GM12801 (cell line): ENCODE data around the gene CCDC85B.

Source experiments
- TF ChIP-seq, protein P1 (sequence below): IDR thresholded peaks from one replicate; pipeline ENCODE4 v1.5.1; 2011; ENCODE audit warnings: control low read depth; ENCODE audit not compliant: insufficient read length; ENCODE audit errors: extremely low read depth

The CCDC85B gene

DNA sequence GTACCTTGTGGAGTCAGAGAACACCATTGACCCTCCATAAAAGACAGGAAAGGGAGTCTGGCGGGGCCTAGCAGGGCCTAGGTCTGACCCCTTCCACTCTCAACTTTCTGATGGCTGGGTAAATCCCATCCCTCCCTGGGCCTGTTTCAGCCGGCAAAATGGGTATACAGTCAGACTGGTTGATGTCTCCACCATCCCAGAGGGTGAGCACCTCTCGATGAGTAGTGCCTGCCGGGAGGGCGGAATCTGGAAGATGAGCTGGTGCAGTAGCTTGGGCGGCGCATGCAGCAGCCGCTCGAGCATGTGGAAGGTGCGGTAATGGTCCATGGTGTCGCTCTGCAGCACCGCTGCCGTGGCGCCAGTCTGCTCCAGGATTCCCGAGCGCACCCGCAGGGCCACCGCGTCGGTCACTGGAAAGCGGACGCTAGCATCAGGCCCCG is 2.7 kb upstream of the CCDC85B start:
- TF ChIP-seq, protein P1, sequence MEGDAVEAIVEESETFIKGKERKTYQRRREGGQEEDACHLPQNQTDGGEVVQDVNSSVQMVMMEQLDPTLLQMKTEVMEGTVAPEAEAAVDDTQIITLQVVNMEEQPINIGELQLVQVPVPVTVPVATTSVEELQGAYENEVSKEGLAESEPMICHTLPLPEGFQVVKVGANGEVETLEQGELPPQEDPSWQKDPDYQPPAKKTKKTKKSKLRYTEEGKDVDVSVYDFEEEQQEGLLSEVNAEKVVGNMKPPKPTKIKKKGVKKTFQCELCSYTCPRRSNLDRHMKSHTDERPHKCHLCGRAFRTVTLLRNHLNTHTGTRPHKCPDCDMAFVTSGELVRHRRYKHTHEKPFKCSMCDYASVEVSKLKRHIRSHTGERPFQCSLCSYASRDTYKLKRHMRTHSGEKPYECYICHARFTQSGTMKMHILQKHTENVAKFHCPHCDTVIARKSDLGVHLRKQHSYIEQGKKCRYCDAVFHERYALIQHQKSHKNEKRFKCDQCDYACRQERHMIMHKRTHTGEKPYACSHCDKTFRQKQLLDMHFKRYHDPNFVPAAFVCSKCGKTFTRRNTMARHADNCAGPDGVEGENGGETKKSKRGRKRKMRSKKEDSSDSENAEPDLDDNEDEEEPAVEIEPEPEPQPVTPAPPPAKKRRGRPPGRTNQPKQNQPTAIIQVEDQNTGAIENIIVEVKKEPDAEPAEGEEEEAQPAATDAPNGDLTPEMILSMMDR: no peak

DNA sequence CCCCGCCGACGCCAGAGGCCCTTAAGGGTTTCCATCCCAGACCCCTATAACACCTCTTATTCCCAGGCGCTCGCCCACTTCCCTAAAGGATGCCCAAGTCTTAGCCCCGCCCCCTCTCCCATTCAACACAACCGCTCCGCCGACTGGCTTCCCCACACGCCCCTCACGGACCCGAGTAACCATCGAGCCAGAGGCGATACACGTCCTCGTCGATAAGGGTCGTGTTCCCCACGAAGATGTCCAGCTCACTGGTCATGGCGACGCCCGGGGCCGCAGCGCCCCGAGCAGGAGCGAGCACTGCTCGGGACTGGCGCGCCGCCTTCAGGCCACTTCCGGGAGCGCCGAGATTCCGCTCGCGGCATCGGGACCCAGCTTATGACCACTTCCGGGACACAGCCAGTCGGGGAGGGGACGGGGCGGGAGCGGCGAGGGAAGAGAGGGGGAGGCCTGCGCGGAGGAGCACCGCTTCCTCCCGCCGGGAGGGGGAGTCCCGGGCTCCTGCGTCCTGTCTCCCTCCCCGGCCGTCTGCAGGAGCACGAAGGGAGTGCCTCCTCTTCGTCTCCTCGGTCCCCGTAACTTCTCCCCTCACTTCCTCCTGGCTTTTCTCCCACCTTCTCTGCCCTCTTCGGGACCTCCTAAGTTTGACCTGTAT is 2.2 kb upstream of the CCDC85B start, which contains the start of gene FIBP:
Gene FIBP, minus strand, starts transcription at position 309 of the 652 bp plus-strand sequence. Its CDS starts 53 bp downstream, at position 256.
- TF ChIP-seq, protein P1: no peak

DNA sequence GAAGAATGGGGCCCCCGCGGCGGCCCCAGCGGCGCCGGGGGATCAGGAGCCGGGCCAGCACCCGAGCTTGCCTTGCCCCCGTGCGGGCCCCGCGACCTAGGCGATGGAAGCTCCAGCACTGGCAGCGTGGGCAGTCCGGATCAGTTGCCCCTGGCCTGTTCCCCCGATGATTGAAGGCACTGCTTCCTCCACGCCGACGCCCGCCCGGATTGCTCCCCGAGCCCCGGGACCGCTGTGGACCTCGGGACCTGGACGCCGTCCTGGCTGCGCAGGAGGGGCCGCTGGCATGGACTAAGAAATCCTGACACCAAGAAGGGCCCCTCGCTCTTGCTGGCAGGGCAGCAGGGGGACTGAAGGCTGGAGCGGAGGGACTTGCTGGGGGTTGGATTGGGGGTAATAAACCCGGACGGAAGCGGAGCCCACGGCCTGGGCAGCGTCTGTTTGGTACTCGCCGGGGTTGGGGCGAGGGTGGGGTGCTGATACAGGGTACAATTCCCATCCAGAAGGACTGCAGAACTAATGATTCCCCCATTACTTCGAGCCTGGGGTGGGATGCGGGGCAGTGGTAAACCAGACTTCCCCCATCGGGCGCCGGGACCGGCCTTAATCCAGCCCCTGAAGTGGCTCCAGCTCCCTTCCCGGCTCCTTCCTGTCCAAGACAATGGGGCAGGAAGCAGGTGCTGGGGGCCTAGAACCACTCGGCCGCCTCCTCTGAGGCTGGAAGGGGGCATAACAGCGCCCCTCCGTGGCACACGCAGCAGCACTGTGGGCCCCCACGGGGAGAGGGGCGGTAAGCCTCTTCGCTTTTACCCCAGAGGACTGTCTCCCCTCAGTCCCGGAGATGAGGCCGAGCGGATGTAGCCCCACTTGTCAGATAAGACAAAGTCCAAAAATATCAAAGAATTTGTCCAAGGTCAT is 1.0 kb downstream of the CCDC85B start:
- TF ChIP-seq, protein P1: no peak

DNA sequence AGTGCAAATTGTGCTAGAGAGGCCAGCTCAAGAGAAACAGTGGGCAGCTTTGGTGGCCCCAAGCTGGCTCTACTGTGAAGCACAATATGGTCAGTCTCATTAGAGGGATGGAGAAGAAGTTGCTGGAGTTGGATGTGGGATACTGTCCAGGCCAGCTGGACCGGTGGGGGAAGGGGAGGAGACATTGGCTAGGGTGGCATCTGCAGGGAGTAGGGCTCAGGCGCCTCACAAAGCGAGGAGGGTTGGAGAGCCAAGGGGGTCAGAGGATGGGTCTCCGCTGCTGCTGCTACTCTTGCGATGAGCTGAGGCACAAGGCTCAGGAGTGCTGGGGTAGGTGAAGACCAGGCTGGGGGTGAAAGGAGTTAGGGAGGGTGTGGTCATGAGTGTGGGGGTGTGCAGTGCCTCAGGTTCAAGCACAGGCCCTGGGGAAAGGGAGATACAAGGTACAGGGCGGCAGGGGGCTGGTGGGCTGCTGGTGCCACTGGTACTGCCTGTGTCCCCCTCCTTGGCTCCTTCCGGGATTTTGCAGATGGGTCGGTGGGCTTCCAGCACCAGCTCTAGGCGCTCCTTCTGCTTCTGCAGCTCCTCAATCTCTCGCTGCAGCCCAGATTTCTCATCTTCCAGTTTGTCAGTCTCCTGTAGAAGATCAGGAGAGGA is 2.3 kb downstream of the CCDC85B start:
- TF ChIP-seq, protein P1: no peak

DNA sequence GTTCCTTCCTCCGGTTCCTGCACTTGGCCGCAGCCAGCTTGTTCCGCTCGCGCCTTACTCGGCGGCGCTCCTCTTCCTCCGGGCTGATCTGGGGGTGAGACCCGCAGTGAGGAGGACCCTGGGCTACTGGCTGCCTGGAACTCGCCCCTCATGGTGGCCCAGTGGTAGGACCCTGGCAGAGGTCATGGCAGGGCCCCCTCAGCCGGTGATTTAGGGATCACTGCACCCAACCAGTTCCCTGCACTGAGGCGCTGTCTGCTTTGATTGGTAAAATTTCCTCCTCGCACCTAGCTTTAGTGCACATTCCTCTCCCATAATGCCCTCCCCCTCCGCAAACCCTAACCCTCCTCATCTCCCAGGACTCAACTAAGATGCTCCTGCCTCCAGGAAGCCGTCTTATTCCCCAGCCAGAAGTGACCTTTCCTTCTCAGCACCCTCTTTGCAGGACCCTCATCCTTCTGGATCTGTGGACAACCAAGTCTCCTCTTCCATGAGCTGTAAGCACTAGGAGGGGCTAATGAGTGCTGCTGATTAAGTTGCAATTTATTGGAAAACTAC is 3.6 kb downstream of the CCDC85B start:
- TF ChIP-seq, protein P1: no peak

DNA sequence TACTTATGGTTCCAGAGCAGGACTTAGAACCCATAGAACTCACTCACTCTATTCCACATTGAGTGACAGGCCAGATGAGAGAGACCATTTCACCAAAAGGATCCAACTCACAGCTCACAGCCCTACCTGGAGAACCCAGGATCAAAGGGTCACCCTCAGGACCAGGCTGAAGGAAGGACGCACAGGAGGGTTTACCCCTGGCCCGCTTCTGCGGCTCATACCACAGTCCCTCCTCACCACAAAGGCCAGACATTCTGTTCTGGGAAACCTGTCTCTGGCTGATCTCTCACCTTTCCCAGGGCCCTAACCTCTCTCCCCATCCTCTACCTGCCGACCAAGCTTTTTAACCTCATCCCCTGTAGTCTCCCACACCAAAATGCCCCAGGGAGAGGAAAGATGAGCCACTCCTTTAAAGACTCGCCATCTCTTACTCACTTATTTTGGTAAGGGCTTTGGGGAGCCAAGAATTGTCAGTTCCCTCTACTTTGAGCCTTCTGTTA is 5.1 kb downstream of the CCDC85B start:
- TF ChIP-seq, protein P1: no peak
